Heart left ventricle (tissue), 16 donors: ENCODE data around the gene CHP2. TPM values are rescaled to one million over a fixed set of nuclear protein-coding genes. Genes with fewer than 3 reads are reported as not detected.

Experiments used
- ATAC-seq, 4 donors: fragments of 200-7000 bp; cut with Tn5 transposase; one replicate each; pipeline ENCODE4 v1.9.1; 2020 to 2022; ENCODE audit warnings: moderate library complexity in 4 of 4, mild to moderate bottlenecking in 3 of 4, moderate number of reproducible peaks in 1 of 4
- DNase-seq, 5 donors: peaks; one replicate each; pipeline ENCODE4 v3.0.0-alpha.2; 2020
- H3K27ac ChIP-seq, 12 donors: fragments of 200-600 bp; sonication (generic) in 4 of 12; one replicate each; pipeline versions ENCODE4 v1.5.0 to v1.8.0; 2016 to 2022; ENCODE audit warnings: mild to moderate bottlenecking in 2 of 12
- H3K27me3 ChIP-seq, 9 donors: fragments of 200-600 bp; sonication (generic) in 2 of 9; one replicate each; pipeline versions ENCODE4 v1.5.1 to v1.8.0; 2016 to 2022; ENCODE audit warnings: mild to moderate bottlenecking in 3 of 9
- H3K36me3 ChIP-seq, 9 donors: fragments of 200-600 bp; sonication (generic) in 2 of 9; one replicate each; pipeline versions ENCODE4 v1.5.0 to v1.8.0; 2018 to 2022; ENCODE audit warnings: mild to moderate bottlenecking in 2 of 9
- H3K4me1 ChIP-seq, 12 donors: fragments of 200-600 bp; sonication (generic) in 4 of 12; one replicate each; pipeline versions ENCODE4 v1.5.0 to v1.8.0; 2016 to 2022; ENCODE audit warnings: mild to moderate bottlenecking in 3 of 12
- H3K4me3 ChIP-seq, 12 donors: fragments of 200-600 bp; sonication (generic) in 4 of 12; one replicate each; pipeline versions ENCODE4 v1.5.0 to v1.8.0; 2017 to 2022; ENCODE audit warnings: mild to moderate bottlenecking in 9 of 12, moderate library complexity in 4 of 12
- H3K9me3 ChIP-seq, 12 donors: fragments of 200-600 bp; sonication (generic) in 4 of 12; one replicate each; pipeline versions ENCODE4 v1.5.0 to v1.8.0; 2016 to 2022; ENCODE audit warnings: mild to moderate bottlenecking in 1 of 12
- CTCF ChIP-seq, 12 donors: fragments of 200-600 bp; sonication (generic) in 4 of 12; IDR thresholded peaks; one replicate each; pipeline versions ENCODE4 v1.5.0 to v1.8.0; 2018 to 2022; ENCODE audit warnings: antibody characterized with exemption in 12 of 12, mild to moderate bottlenecking in 5 of 12
- POLR2A ChIP-seq, 2 donors: fragments of 450-650 bp; IDR thresholded peaks; one replicate each; pipeline ENCODE4 v1.6.1; 2017; ENCODE audit warnings: antibody characterized with exemption in 2 of 2, mild to moderate bottlenecking in 2 of 2, moderate library complexity in 2 of 2
- WGBS, 4 donors: extraction: QIAGEN DNeasy Blood & Tissue Kit in 2 of 4; methylation state at CpG; one replicate each; pipeline versions ENCODE4 v1.1.5 to v1.1.7; 2013 to 2018; 5-methylcytosine and 5-hydroxymethylcytosine counted together
- intact Hi-C, 10 donors: fragments of 100-400 bp; cut with DNase I; formaldehyde crosslinking; loops; one replicate each; pipeline versions ENCODE4 v1.11.1 to v1.14.2; 2022
- polyA plus RNA-seq, 2 donors: library from polyadenylated mRNA; stranded (reverse); fragments of 200-250 nt; gene quantifications; one replicate each; pipeline ENCODE4 v1.2.3, GENCODE V29; 2013
- total RNA-seq, 9 donors: library from RNA; depleted of rRNA in 2 of 9; stranded (reverse); fragments of >200 nt in 2 of 9; fragmentation: NEBNext Ultra II Directional in 3 of 9; extraction: Animal tissue kit (Norgen Biotek cat#: 25700) in 3 of 9; gene quantifications; one replicate each; pipeline versions ENCODE4 v1.1.0 to v1.2.4, GENCODE V29; 2016 to 2023
- donor health status: ischemic (EF 13 %, LVEDD 7.1; RV severe dilation, severe dysfunction).
- donor health status: healthy with polysubstance abuse.
- donor health status: DM: no; HTN: yes; CAD: no.
- donor health status: DM: no; HTN: no; CAD: no.
- donor health status: ischemic (EF 25% LVEDD 6.9; RV normal size, moderate dysfunction).
- donor health status: ischemic (EF 25% LVEDD 5.7; RV mildly dilated, moderate dysfunction).
- donor health status: healthy.
- donor health status: DM: yes; HTN: yes; CAD: no.
- donor health status: ischemic (EF 35%, LVEDD 5.7; RV mildly dilated, moderate dysfunction).
- donor health status: nonischemic (EF 11% LVEDD 7.7; RV severe dilation, severe dysfunction).
- donor health status: DM: yes; HTN: yes; CAD: no.
- donor health status: PGD.
- donor health status: ischemic (EF 29% LVEDD 5.4; RV normal size, mild dysfunction).
- donor health status: nonischemic (EF 23%, LVEDD 6.1; RV moderate dilation, normal function).

CHP2 gene
- total and polyA plus RNA-seq, 11 donors: 0.08 TPM; not detected in 10

- WGBS, 4 donors: 81 to 86% (median 83%) methylated on average over 6 of the region's 6 CpGs
- no peak overlapping the region for H3K4me3 ChIP-seq
- TF ChIP-seq POLR2A (IDR thresholded peaks at IDR 0.05) (no peak), CTCF (IDR thresholded peaks at IDR 0.05) (no peak)
- H3K4me1 ChIP-seq: peaks cover 0 to 10% (median 6%) of the 10 kb centered on the region in 12 donors
- no peaks in the 10 kb centered on the region for H3K36me3 ChIP-seq
- peaks cover 15 to 60% (median 30%) of the 10 kb centered on the region in 9 donors for H3K27me3 ChIP-seq
- ATAC-seq: no peak
- no peak overlapping the region for H3K27ac ChIP-seq
- intact Hi-C loops: no loop called here
- H3K9me3 ChIP-seq: no peaks in the 10 kb centered on the region
- DNase-seq: no peak
Measured at GRCh38 chr16:23757937-23758619, 3.3 kb downstream of the CHP2 start.

GRCh38 chr16:23765933-23766332 is 11.1 kb downstream of the CHP2 start:
- Histone ChIP-seq H3K36me3 (no peaks in the 10 kb centered on the region), H3K4me3 (no peak overlapping the region), H3K9me3 (no peaks in the 10 kb centered on the region), H3K27ac (no peak overlapping the region), H3K4me1 (no peaks in the 10 kb centered on the region), H3K27me3 (peaks cover 0 to 11% (median 0%) of the 10 kb centered on the region in 9 donors)
- no peak for ATAC-seq
- DNase-seq: no peak
- no peak for TF ChIP-seq POLR2A (IDR thresholded peaks at IDR 0.05)
- TF ChIP-seq CTCF (IDR thresholded peaks at IDR 0.05): no peak
- intact Hi-C loops: no loop called here

- H3K4me1 ChIP-seq: no peaks in the 10 kb centered on the region
- WGBS, 4 donors: 59 to 76% (median 62%) methylated on average over 2 of the region's 2 CpGs
- no peak for ATAC-seq
- no peak overlapping the region for H3K27ac ChIP-seq
- H3K36me3 ChIP-seq: no peaks in the 10 kb centered on the region
- no peak for DNase-seq
- H3K4me3 ChIP-seq: no peak overlapping the region
- intact Hi-C loops: no loop called here
- no peaks in the 10 kb centered on the region for H3K9me3 ChIP-seq
- no peak for TF ChIP-seq CTCF (IDR thresholded peaks at IDR 0.05)
- TF ChIP-seq POLR2A (IDR thresholded peaks at IDR 0.05): no peak
- H3K27me3 ChIP-seq: peaks cover 0 to 6% (median 0%) of the 10 kb centered on the region in 9 donors
Measured at GRCh38 chr16:23768581-23768980, 13.8 kb downstream of the CHP2 start.

GRCh38 chr16:23771027-23771426 is 16.2 kb downstream of the CHP2 start:
- intact Hi-C loops: no loop called here
- Histone ChIP-seq H3K27ac (no peak overlapping the region), H3K27me3 (peaks cover 0 to 6% (median 0%) of the 10 kb centered on the region in 9 donors), H3K4me1 (no peaks in the 10 kb centered on the region), H3K9me3 (no peaks in the 10 kb centered on the region), H3K36me3 (no peaks in the 10 kb centered on the region), H3K4me3 (no peak overlapping the region)
- WGBS, 4 donors: 80 to 86% (median 82%) methylated on average over 8 of the region's 8 CpGs
- ATAC-seq (no peak), DNase-seq (no peak)
- TF ChIP-seq CTCF (IDR thresholded peaks at IDR 0.05): no peak
- no peak for TF ChIP-seq POLR2A (IDR thresholded peaks at IDR 0.05)
